ENCODE data around the gene FBXO38.
"Not testable (repeated sequence)": the region's sequence is repeated elsewhere in the genome, so short reads cannot be mapped to it uniquely, and the experiment has no call there.

Gene FBXO38

DNA sequence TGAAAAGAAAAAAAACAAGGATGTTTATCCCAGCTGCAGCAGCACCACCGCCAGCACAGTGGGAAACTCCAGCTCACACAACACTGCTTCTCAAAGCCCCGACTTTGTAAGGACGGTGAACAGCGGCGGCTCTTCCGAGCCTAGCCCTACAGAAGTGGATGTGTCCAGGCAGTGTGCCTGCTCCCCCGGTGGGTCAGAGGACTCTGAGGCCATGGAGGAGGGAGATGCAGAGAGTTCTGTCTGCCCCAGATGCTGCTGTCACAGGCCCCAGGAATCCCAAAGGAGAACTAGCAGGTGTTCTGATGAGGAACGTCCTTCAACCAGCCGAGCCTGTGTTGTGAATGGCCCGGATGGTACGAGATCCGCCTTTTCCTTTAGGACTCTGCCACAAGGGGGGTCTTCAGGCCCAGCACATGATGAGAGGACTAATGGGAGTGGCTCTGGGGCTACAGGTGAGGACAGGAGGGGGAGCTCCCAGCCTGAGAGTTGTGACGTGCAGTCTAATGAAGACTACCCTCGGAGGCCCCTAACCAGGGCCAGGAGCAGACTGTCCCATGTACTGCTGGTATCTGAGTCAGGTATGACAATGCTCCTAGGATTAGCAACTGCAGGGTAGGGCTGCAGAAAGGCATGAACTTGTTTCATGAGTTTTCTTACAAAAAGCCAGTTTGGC, 43.7 kb downstream of the FBXO38 start:
- DNase-seq (ENCODE audit: low read depth in 3 of 3): no peak

DNA sequence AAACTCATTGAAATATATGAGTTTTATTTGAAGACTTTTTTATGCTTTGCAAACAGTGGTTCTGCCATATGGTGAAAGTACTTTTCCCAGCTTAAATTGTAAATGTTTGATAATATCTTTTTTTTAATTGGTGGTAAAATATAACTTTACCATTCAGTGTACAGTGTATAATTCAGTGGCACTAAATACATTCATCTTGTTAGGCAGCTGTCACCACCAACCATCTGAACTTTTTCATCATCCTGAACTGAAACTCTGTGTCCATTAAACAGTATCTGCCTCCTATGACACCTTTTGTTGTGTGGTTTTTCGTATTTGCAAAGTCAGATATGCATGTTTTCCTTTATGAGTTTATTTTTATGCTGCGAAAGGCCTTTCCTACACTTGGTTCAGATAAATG, 45.1 kb downstream of the FBXO38 start:
- DNase-seq (ENCODE audit: low read depth in 3 of 3): no peak

DNA sequence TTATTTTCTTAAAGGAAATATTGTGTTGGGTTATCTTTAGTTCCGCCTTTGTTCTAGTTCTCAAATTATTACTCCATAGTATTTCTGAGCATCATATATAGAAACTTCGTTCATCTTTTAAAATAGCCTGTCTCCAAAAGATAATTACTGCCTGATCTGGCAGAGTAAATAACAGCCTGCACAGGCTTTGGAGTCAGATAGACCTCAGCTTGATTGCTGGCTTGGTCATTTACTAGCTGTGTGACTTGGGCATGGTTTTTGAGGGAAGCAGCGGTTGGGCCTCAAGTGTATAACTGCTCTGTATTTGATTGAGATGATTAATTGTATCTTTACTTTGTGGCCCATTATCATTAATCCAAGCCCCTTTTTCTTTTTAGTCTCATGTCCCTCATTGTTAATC, 50.1 kb downstream of the FBXO38 start:
- DNase-seq (ENCODE audit: low read depth in 3 of 3): no peak

DNA sequence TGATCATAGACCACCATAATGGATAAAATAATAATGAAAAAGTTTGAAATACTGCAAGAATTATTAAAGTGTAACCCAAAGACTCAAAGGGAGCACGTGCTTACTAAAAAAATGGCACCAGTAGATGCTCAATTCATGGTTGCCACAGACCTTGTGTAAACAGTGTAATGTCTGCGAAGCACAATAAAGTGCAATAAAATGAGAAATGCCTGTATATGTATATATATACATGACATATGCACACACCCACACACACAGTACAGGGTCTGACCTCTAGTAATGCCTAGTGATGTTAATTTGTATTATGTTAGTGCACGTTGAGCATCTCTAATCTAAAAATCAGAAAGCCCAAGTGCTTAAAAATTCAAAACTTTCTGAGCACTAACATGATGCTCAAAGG, 52.3 kb downstream of the FBXO38 start:
- DNase-seq (ENCODE audit: low read depth in 3 of 3): no peak

DNA sequence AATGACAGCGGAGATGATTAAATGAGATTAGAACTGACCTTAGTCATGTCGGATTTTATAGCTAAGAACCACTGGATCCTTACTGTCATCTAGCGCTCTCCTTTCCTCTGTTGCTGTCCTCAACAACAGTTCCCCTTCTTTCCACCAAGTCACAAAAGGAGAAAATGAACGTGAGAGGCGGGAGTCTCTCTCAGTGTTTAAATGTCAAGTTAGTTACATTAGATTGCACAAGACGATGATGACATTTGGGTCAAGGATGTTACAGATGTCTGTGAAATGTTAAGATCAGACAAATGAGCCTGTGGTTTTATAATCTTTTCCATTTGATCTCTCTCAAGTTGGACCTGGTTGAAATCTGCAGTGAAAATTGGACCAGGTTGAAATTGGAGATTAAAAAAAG, 53.5 kb downstream of the FBXO38 start:
- DNase-seq (ENCODE audit: low read depth in 3 of 3): no peak

DNA sequence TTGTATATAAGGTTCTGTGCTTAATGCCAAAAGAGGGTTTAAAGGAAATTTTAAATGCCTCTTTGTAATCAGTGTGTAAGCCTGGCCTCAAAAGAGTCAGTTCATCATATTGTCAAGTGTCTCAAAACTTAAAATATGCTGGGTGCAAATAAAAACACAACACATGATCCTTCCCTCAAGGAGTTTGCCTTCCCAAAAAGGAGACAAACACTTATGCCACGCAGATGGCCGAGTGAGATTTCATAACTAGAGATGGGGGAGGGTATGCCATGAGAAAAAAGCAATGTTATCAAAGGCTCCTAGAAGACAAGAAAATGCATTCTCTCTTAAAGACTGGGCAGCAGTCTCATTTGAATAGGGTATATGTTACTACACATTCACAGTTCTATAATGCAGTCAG, 55.2 kb downstream of the FBXO38 start:
- no peak for DNase-seq (ENCODE audit: low read depth in 3 of 3)

DNA sequence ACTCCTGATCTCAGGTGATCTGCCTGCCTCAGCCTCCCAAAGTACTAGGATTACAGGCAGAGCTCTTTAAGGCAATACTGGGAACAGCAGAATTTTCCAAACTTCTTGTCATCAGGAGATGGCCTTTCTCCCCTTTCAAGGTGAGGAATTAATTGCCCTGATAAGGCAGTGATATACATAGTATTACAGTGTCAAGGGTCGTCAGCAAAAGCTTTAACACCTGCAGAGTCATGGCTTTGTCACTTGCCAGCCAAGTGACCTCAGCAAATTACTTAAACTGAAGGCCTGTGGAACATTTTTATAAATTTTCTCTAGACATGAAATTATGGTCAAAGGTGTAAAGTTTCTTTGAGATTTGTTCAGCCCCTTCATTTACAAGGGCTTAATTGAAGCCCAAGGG, 59.5 kb downstream of the FBXO38 start:
- DNase-seq (ENCODE audit: low read depth in 3 of 3): no peak

DNA sequence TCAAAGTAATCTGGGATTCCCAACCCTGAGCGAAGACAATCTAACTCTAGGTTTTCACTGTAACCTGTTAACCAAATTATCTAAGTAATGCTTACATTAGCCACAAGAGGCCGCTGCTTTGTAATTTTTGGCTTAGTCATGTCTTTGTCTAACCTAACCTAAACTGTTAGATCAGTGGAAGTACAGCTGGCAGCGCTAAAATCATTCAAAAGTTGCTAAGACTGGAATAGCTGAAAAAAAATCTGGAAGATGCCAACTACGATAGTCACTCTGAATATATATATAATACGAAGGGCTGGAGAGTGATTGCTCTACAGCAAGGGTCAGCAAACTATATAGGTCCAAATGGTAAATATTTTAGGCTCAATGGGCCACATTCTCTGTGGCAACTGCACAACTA, 60.2 kb downstream of the FBXO38 start:
- DNase-seq (ENCODE audit: low read depth in 3 of 3): peak in 1 of 3 experiments; percentile 9

DNA sequence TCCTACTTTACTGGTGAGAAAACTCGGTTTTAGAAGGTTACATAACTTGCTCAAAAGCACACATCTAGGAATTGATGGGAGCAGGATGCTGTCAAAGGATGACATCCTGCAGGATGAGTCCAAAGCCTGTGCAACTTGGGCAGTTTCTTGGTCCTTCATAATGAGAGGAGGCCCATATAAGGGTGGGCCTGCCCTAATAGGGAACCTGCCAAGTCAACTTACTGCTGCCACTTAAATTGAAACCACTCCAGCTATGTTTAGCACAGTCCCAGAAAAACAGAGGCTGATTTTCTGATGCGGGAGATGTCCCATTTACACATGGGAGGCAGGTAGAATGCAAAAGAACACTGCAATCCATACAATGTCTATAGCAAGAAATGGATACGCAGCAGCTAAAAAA, 61.8 kb downstream of the FBXO38 start:
- DNase-seq (ENCODE audit: low read depth in 3 of 3): no peak

DNA sequence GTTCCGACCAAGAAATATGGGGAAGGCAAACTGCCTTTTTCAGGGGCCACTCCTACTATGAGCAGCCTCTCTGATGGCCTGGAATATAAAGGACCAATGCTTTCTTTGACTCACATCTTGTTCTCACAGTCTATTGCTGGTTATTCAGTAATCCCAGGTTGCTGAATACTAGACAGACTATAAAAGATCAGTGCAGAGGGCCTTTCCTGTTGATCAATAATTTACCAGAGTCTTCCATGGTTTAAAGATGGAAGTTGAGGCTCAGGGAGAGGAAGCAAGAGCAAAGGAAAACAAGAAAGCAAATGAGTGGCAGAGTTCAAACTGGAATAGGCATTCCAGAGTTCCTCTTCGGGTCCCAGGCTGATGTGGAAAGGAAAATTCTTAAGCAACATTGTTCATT, 62.9 kb downstream of the FBXO38 start:
- DNase-seq (ENCODE audit: low read depth in 3 of 3): no peak

DNA sequence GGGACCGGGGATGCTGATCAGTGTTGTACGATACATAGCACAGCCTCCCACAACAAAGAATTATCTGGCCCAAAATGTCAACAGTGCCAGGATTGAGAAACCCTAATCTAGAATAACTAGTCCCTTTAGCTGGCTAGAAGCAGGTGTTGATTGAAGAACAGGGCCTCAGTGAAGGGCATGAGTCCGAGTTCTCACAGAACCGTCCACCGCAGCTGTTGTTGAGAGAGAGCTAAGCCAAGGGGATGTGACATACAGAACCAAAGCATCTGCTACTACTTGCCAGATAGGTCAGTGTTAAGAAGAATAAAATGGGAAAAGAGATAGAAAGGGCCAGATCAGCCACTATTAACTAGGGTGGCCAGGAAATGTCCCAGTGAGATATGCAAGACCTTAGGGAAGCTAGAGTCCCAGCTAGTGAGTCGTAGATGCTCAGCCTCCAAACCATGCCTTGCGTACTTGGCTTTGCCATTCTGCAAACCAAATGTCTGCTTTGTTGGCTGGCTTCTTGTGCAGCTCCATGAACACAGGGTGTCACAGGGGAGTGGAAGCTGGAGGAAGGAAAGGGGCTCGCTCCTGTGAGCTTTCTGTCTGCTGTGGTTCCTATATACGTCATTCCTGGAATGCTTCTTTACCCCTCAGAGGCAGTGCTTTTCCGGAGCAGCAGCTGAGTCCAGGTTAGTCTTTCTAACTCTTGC, 68.9 kb downstream of the FBXO38 start:
- no peak for DNase-seq (ENCODE audit: low read depth in 3 of 3)

DNA sequence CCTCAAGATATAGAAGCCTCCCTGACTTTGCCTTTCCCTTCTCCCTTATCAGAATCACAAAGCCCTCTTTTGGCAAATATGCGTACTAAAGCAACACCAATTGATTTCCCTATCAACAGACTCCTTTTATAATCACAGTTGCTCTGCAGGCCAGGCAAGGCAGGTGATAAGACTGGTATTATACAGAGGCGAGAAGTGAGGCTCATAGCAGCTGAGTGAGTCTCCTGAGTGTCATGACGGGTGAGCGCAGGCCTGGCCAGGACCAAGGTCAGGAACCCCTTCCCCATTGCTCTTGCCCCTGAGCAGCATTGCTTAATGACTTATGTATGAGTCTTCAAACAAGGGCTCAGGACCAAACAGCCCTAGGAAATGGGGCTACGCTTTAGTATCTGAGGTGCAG, 70.8 kb downstream of the FBXO38 start:
- DNase-seq (ENCODE audit: low read depth in 3 of 3): no peak

DNA sequence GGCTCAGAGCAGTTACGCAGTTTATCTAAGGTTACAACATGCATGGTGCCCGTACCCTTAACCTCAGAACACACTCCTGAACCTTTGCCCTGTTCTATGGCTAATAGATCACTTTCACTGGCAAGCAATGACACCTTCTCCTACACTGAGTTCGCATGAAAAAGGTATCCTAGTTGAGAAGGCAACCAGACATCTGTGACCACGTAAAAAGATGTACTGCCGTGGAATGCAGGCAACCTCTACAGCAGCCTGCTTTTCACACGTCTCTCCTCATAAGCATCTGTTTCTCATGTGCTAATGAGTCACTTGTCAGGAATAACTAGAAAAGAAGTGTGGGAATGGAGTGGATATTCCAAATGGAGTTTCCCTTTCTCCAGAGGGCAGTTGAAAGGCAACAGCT, 71.4 kb downstream of the FBXO38 start:
- no peak for DNase-seq (ENCODE audit: low read depth in 3 of 3)

DNA sequence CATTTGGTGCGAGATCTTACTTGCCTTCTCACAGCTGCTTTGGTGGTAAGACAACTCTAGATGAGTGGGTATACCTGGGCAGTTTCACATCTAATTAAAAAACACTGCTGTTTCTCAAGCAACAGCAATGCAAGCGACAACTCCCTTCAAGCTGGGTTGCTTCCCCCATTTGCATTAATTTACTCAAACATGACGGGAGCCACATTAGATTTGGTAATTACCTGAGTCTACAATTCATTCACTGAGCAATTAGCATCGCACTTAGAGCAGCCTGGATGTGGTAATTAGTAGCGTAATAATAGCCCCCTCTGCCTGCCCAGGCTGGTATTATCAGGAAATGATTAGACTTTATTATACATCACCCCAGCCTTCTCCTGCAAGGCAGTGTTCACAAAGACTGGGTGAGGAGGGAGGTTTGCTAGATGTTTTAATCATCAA, 73.4 kb downstream of the FBXO38 start:
- DNase-seq (ENCODE audit: low read depth in 3 of 3): no peak

DNA sequence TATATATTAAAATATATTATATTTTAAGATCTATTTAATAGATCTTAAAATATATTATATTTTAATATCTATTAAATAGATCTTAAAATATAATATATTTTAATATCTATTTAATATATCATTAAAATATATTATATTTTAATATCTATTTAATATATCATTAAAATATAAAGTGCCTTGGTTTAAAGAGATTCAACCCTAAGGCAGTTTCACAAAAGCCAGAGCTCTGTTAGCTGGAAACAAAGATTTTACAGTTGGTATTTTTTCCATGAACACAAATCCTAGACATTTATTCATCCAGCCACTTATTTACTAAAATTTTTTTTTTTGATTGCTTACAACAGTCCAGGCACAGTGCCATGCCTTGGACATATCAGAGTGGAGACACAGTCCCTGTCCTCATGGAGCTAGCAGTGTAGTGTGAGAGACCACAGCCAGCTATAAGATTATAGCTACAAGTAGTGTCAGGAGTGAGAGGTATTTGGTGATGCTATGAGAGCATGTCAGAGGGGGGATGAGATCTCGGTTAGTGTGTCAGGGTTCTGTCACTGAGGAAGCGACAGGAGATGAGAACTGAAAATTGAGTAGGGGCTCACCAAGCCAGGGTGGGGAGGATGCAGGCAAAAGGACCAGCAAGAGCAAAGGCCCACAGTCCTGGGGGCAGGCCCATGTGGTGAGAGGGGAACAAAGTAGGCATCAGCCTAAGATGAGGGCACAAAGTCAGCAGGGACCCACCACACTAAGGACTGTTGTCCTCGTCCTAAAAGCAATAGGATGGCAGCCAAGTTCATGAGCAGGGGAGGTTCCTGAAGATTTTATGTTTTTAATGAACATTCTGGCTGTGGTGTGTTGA, 74.5 kb downstream of the FBXO38 start:
- no peak for DNase-seq (ENCODE audit: low read depth in 3 of 3)

DNA sequence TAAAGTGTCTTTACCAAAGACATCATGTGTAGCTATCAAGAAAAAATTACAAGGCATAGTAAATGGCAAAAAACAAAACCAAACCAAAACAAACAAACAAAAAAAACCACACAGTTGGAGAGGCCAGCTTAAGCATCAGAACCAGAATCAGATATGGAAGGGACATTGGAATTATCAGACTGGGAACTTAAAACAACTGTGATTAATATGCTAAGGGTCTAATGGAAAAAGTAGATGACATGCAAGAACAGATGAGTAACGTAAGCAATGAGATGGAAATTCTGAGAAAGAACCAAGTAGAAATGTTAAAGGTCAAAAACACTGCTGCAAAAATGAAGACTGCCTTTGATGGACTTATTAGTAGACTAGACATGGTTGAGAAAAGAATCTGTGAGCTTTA, 75.9 kb downstream of the FBXO38 start:
- no peak for DNase-seq (ENCODE audit: low read depth in 3 of 3)

DNA sequence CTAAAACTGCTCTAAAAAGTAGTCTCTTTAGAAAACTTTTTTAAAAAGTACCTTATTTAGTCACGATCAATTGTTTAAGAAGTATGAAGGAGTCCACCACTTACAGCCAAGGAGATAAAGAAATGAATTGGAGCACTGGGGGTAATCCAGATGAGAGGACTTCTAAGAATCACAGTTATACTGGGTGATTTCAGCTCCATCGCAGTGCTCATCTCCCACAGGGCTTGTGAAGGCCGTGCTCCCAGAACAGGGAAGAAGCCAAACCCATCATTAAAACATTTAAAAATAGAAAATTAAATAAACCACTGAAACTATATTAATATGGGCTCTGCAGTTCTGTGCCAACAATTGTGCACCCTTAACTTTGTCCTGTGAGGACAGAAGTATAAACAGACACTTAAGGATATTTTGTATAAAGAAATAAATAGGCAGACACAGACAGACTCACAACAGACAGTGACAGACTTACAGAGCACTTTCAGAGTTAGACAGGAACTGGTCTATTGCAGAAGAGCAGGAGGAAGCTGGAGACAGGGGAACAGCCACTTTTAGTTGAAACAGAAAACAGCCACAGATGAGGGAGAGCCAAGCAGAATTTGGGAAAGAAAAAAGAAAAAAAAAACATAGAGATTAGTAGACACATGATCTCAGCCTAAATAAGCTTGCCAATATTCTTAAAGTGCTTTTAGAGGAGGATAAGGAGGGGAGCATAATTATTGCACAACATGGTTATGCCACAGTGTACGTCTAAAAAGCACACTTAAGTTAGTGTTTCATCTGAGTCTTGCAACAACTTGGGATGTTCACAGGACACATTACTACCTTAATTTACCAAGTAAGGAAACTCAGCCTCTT, 81.8 kb downstream of the FBXO38 start:
- no peak for DNase-seq (ENCODE audit: low read depth in 3 of 3)

DNA sequence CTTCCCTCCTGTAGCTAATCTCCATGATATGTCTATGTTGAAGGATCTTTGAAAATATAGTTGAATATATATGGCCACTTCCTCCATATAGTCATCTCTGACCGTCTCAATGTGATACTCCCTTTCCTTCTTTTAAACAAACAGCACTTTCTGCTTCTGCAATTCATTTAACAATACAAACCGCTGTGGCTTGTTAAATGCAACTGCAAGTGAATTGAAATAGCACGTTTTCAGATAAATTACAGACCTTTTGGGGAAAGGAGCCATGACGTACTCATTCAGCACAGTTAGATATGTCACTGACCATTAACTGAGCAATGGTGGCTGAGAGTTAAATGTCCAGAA, 82.5 kb downstream of the FBXO38 start:
- DNase-seq (ENCODE audit: low read depth in 3 of 3): no peak

DNA sequence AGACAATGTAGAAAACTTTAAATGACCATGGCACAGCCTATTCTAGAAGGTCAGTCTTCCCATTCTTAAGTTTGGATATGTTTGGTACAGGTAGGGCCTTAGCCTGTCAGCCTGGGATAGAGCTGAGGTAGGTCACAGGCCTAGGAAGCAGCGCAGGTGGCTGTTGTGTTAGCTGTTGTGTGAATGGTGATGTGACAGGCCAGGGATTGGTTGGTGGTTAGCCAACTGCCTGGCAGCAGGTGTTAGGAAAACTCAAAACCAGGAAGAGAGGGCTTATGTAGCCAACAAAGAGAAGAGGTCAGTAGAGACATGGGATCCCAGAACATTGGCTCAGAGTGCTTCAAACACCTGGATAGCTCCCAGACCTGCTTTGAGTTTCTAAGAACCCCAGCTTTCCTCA, 84.2 kb downstream of the FBXO38 start:
- DNase-seq (ENCODE audit: low read depth in 3 of 3): no peak

DNA sequence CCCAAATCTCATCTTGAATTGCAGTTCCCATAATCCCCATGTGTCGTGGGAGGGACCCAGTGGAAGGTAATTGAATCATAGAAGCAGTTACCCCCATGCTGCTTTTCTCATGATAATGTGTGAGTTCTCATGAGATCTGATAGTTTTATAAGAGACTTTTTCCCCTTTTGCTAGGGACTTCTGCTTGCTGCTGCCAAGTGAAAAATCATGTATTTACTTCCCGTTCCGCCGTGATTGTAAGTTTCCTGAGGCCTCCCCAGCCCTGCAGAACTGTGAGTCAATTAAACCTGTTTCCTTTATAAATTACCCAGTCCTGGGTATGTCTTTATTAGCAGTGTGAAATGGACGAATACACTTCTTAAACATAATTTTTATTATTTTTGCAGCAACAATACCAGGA, 85.0 kb downstream of the FBXO38 start:
- DNase-seq (ENCODE audit: low read depth in 3 of 3): not testable (repeated sequence)

DNA sequence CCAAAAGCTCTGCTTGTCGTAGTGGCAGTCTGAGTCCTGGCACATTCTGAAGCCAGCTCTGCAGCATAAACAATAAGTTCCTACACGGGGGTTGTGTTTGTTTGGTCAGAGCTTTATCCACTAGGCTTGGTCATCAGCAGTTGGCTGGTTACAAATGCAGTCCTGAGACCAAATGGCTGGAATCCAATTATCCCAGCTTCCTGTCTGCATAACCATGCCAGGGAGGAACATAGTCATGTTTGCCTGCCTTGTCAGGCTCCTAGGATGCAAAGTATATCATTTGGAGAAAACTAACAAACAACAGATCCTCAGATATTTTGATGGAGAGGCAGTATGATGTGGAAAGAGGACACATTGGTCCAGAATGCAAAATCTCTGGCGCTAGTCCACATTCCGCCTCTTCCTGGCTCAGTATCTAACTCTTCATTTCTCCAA, 85.8 kb downstream of the FBXO38 start:
- no peak for DNase-seq (ENCODE audit: low read depth in 3 of 3)

DNA sequence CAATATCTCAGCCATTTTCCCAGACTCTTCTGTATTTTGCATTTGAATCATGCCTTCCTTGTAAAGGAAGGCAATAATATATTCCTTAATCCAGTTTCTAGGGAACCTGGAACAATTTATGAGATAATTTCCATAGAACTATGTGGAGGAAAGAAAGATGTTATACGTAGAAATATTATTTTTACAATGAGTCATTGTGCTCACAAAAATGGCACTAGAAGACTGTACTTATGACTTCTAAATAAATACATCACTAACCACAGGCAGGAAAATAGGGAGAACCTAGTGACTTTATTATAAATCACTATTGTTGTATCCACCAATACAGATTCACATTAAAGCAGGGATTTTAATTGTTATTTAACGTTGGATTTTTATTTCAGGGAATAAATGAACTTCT, 87.6 kb downstream of the FBXO38 start:
- DNase-seq (ENCODE audit: low read depth in 3 of 3): no peak

Data from stimulated activated CD4-positive, alpha-beta T cell treated with anti-CD3 and anti-CD28 coated beads, TNF-alpha, amount 100 ng/mL, for 4 hours (primary cell).